Measurements from ENCODE around the gene GORAB.

Gene GORAB

DNA sequence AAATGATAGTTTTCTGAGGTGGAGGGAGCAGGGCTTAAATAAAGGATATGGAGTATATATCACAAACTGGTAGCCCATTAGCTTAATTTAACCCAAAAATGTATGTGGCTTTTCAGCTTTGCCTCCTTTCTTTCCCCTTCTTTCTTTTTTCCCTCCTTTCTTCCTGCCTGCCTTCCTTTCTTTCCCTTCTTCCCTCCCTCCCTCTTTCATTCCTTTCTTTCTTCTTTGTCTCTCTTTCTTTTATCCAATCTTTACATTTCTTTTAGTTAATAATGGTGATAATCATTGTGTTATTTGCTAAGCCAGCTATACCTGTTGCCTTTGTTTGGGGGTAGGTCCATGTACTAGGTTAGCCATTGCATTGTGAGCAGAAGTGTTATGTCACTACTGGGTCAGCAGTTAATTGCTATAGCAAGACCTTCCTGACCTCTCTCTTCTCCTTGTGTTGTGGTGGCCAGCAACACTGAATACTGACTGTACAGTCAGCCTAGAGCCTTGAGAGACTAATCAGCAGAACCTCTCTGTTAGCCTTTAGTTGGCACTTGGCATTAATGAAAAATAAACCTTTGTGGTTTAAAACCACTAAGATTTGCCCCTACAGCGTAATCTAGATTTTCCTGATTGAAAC, 5.1 kb downstream of the GORAB start:
- Histone ChIP-seq H3K4me3 (ENCODE audit: low read depth, low read length) (no peak overlapping the region), H3K4me2 (ENCODE audit: low read length) (no peak overlapping the region), H3K36me3 (ENCODE audit: control insufficient read depth, insufficient read depth, low read length) (no peaks in the 10 kb centered on the region), H3K27ac (no peak overlapping the region), H3K27me3 (ENCODE audit: control insufficient read depth, insufficient read depth, low read length) (no peaks in the 10 kb centered on the region), H3K4me1 (no peaks in the 10 kb centered on the region), H3K9ac (no peak overlapping the region), H3K9me3 (ENCODE audit: control insufficient read depth, low read length) (no peaks in the 10 kb centered on the region), H3K79me2 (peaks cover 3% of the 10 kb centered on the region), H2AFZ (no peak overlapping the region)
- TF ChIP-seq, protein P1, sequence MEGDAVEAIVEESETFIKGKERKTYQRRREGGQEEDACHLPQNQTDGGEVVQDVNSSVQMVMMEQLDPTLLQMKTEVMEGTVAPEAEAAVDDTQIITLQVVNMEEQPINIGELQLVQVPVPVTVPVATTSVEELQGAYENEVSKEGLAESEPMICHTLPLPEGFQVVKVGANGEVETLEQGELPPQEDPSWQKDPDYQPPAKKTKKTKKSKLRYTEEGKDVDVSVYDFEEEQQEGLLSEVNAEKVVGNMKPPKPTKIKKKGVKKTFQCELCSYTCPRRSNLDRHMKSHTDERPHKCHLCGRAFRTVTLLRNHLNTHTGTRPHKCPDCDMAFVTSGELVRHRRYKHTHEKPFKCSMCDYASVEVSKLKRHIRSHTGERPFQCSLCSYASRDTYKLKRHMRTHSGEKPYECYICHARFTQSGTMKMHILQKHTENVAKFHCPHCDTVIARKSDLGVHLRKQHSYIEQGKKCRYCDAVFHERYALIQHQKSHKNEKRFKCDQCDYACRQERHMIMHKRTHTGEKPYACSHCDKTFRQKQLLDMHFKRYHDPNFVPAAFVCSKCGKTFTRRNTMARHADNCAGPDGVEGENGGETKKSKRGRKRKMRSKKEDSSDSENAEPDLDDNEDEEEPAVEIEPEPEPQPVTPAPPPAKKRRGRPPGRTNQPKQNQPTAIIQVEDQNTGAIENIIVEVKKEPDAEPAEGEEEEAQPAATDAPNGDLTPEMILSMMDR (IDR thresholded peaks at IDR 0.05) = no peak

DNA sequence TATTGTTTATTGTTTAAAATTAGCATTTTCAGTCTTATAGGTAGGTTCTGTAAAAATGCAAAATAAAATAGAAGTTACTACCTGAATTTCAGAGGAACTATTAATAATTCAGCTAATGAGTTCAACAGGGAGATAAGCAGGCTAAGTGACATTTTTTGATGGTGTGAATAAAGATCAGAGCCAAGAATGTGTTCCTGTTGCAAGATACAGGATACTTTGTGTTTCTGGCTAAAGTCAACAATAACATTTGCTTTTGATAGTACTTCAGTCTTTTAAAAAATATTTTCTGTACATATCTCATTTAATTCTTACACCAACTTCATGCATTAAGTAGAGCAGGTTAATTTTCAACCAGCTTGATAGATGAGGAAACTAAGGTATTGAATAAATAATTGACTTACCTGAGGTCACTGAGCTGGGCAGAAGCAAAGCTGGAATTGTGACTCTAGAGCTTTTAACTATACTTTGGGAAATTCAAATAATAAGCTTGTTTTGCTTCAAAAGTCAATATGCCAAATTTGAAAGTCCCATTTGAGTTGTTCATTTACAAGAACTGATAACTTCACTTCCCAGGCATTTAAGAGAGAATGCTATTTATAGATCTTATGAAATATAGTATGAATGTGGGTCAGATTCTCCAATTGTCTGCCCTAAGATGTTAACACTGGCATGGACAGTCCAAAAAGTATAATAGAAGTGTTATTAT, 6.0 kb downstream of the GORAB start:
- Histone ChIP-seq H3K79me2 (no peaks in the 10 kb centered on the region), H3K27ac (no peak overlapping the region), H2AFZ (no peak overlapping the region), H3K36me3 (ENCODE audit: control insufficient read depth, insufficient read depth, low read length) (no peaks in the 10 kb centered on the region), H3K27me3 (ENCODE audit: control insufficient read depth, insufficient read depth, low read length) (no peaks in the 10 kb centered on the region), H3K9ac (no peak overlapping the region), H3K4me2 (ENCODE audit: low read length) (no peak overlapping the region), H3K9me3 (ENCODE audit: control insufficient read depth, low read length) (no peaks in the 10 kb centered on the region), H3K4me3 (ENCODE audit: low read depth, low read length) (no peak overlapping the region), H3K4me1 (no peaks in the 10 kb centered on the region)
- TF ChIP-seq, protein P1 (IDR thresholded peaks at IDR 0.05) = no peak

DNA sequence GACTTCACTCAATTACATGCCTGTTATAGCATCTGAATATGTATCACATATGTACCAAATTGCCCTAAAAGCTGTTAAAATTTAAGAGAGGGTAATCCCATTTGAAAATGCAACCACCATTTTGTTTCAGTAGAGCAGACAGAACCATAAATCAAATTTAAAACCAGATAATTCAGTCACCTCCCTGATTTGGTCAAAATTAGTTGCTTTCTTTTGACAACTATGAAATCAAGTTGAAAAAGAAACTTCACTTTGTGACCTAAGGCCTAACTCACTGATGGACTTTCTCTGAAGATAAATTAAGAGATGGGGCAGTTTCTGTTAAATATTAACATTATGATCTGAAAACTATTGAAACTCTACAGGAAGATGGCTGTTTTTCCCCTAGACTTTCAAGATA, 6.7 kb downstream of the GORAB start:
- Histone ChIP-seq H3K27me3 (ENCODE audit: control insufficient read depth, insufficient read depth, low read length) (no peaks in the 10 kb centered on the region), H3K79me2 (no peaks in the 10 kb centered on the region), H3K9ac (no peak overlapping the region), H3K27ac (no peak overlapping the region), H3K4me1 (no peaks in the 10 kb centered on the region), H3K36me3 (ENCODE audit: control insufficient read depth, insufficient read depth, low read length) (no peaks in the 10 kb centered on the region), H3K4me2 (ENCODE audit: low read length) (no peak overlapping the region), H2AFZ (no peak overlapping the region), H3K9me3 (ENCODE audit: control insufficient read depth, low read length) (no peaks in the 10 kb centered on the region), H3K4me3 (ENCODE audit: low read depth, low read length) (no peak overlapping the region)
- TF ChIP-seq, protein P1 (IDR thresholded peaks at IDR 0.05) = no peak

DNA sequence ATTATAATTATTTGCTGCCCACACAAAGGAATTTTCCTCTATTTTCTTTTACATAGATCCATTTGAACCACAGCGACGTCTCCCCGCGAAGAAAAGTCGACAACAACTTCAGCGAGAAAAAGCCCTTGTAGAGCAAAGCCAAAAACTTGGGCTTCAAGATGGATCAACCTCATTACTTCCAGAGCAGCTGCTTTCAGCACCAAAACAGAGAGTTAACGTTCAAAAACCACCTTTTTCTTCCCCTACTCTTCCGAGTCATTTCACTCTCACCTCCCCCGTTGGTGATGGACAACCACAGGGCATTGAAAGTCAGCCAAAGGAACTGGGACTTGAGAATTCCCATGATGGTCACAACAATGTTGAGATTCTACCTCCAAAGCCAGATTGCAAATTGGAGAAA, 7.2 kb downstream of the GORAB start:
- H3K4me1 ChIP-seq = no peaks in the 10 kb centered on the region
- no peaks in the 10 kb centered on the region for H3K36me3 ChIP-seq (ENCODE audit: control insufficient read depth, insufficient read depth, low read length)
- no peak overlapping the region for H3K9ac ChIP-seq
- no peak overlapping the region for H3K4me3 ChIP-seq (ENCODE audit: low read depth, low read length)
- TF ChIP-seq, protein P1 (IDR thresholded peaks at IDR 0.05) = no peak
- H3K4me2 ChIP-seq (ENCODE audit: low read length) = no peak overlapping the region
- no peak overlapping the region for H3K27ac ChIP-seq
- H3K27me3 ChIP-seq (ENCODE audit: control insufficient read depth, insufficient read depth, low read length) = no peaks in the 10 kb centered on the region
- no peaks in the 10 kb centered on the region for H3K9me3 ChIP-seq (ENCODE audit: control insufficient read depth, low read length)
- no peak overlapping the region for H2AFZ ChIP-seq
- H3K79me2 ChIP-seq = no peaks in the 10 kb centered on the region

DNA sequence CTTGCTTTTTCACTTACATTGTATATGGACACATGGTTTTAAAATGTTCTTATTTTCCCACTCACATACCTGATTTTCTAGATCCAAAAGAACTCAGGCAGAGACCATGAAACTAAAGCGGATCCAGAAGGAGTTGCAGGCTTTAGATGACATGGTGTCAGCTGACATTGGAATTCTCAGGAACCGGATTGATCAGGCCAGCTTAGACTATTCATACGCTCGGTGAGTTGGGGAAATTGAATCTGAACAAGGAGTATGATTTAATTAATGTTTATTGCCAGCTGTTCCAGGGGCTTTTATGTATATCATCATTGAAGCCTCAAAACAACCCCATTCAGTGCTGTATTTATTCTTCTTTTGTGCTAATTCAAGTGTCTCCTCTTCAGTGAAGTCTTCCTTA, 12.7 kb downstream of the GORAB start:
- H3K27ac ChIP-seq = no peak overlapping the region
- no peak overlapping the region for H3K4me3 ChIP-seq (ENCODE audit: low read depth, low read length)
- H3K79me2 ChIP-seq = no peaks in the 10 kb centered on the region
- no peak overlapping the region for H3K9ac ChIP-seq
- no peaks in the 10 kb centered on the region for H3K9me3 ChIP-seq (ENCODE audit: control insufficient read depth, low read length)
- no peaks in the 10 kb centered on the region for H3K4me1 ChIP-seq
- no peaks in the 10 kb centered on the region for H3K36me3 ChIP-seq (ENCODE audit: control insufficient read depth, insufficient read depth, low read length)
- H2AFZ ChIP-seq = no peak overlapping the region
- no peaks in the 10 kb centered on the region for H3K27me3 ChIP-seq (ENCODE audit: control insufficient read depth, insufficient read depth, low read length)
- H3K4me2 ChIP-seq (ENCODE audit: low read length) = no peak overlapping the region
- TF ChIP-seq, protein P1 (IDR thresholded peaks at IDR 0.05) = no peak
